ENCODE results near the gene TBX1.
A peak's percentile ranks its signal among the peaks of the same experiment; 100 is the strongest.

TBX1 gene

DNA sequence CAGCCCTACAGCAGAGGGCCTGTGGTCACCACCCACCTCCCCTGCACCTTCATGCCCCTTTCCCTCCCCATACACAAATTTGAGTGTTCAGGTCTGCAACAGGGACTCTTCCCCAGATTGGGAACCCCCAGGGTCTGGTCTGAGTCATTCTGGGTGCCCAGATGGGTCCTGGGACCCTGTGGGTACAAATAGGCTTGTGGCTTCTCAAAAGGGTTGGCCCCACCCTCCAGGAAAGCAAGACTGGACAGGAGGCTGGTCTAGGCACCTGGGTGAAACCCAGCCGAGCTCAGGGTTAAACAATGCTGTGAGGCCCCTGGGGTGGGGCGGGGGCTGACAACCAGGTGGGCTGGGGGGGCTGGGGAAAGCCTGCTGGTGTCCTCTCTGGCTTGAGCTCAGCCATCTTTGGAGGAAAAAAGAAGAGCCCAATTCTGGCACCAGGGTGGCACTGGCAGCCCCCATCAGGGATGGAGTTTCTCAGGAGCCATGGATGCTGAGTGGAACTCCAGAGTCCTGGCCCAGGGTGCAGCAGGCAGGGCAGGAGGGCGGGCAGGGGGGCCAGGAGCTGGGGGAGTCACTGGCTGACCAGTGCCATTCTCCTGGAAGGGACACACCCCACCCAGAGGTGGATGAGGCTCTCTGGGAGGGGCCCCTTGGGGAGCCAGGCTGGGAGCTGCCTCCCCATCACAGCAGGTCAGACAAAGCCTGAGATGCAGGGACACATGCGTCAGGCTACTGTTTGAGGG, 45.2 kb upstream of the TBX1 start:
- H3K27ac ChIP-seq = peak overlapping the region; percentile 66
- peaks cover 50 to 52% of the 10 kb centered on the region in 2 experiments for H3K4me1 ChIP-seq (ENCODE audit: control insufficient read depth in 1 of 2, insufficient read depth in 1 of 2, low read depth in 1 of 2, low read length in 1 of 2)
- TF ChIP-seq, protein P1, sequence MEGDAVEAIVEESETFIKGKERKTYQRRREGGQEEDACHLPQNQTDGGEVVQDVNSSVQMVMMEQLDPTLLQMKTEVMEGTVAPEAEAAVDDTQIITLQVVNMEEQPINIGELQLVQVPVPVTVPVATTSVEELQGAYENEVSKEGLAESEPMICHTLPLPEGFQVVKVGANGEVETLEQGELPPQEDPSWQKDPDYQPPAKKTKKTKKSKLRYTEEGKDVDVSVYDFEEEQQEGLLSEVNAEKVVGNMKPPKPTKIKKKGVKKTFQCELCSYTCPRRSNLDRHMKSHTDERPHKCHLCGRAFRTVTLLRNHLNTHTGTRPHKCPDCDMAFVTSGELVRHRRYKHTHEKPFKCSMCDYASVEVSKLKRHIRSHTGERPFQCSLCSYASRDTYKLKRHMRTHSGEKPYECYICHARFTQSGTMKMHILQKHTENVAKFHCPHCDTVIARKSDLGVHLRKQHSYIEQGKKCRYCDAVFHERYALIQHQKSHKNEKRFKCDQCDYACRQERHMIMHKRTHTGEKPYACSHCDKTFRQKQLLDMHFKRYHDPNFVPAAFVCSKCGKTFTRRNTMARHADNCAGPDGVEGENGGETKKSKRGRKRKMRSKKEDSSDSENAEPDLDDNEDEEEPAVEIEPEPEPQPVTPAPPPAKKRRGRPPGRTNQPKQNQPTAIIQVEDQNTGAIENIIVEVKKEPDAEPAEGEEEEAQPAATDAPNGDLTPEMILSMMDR (IDR thresholded peaks at IDR 0.05) = no peak
- peaks cover 10% of the 10 kb centered on the region for H3K27me3 ChIP-seq
- peaks cover 19% of the 10 kb centered on the region for H3K36me3 ChIP-seq
- peak overlapping the region; percentile 85 to 90 for H3K4me3 ChIP-seq (ENCODE audit: low read depth in 1 of 2, low read length in 1 of 2)
- H3K9me3 ChIP-seq = no peaks in the 10 kb centered on the region

GRCh38 chr22:19716041-19716828, 44.3 kb upstream of the TBX1 start:
- Histone ChIP-seq H3K4me1 (ENCODE audit: control insufficient read depth in 1 of 2, insufficient read depth in 1 of 2, low read depth in 1 of 2, low read length in 1 of 2) (peaks cover 50 to 52% of the 10 kb centered on the region in 2 experiments), H3K36me3 (peaks cover 28% of the 10 kb centered on the region), H3K9me3 (no peaks in the 10 kb centered on the region), H3K27ac (peak overlapping the region; percentile 66), H3K4me3 (ENCODE audit: low read depth in 1 of 2, low read length in 1 of 2) (peak overlapping the region; percentile 85 to 90), H3K27me3 (peaks cover 13% of the 10 kb centered on the region)
- TF ChIP-seq, protein P1 (IDR thresholded peaks at IDR 0.05) = no peak

DNA sequence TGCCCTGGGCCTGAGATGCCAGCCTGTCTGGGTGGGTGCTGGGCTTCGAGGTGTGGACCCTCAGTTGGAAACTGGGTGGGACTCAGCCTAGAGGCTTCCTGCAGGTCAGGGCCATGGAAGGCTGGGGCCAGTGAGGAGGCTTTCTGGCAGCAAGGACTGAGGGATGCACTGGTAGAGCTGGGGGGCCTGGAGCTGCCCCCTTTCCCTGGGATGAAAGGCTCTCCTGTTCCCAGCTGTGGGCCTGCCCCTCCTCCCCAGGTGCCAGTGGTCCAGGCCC, 43.8 kb upstream of the TBX1 start:
- TF ChIP-seq, protein P1 (IDR thresholded peaks at IDR 0.05) = no peak
- peaks cover 34% of the 10 kb centered on the region for H3K36me3 ChIP-seq
- H3K27ac ChIP-seq = peak overlapping the region; percentile 66
- H3K27me3 ChIP-seq = peaks cover 19% of the 10 kb centered on the region
- H3K4me3 ChIP-seq (ENCODE audit: low read depth in 1 of 2, low read length in 1 of 2) = peak overlapping the region; percentile 85 to 90
- H3K4me1 ChIP-seq (ENCODE audit: control insufficient read depth in 1 of 2, insufficient read depth in 1 of 2, low read depth in 1 of 2, low read length in 1 of 2) = peaks cover 50 to 52% of the 10 kb centered on the region in 2 experiments
- H3K9me3 ChIP-seq = peaks cover 4% of the 10 kb centered on the region

- TF ChIP-seq, protein P1 (IDR thresholded peaks at IDR 0.05) = no peak
- peaks cover 6% of the 10 kb centered on the region for H3K9me3 ChIP-seq
- peaks cover 23% of the 10 kb centered on the region for H3K27me3 ChIP-seq
- H3K27ac ChIP-seq = peak overlapping the region; percentile 66
- peaks cover 50 to 54% of the 10 kb centered on the region in 2 experiments for H3K4me1 ChIP-seq (ENCODE audit: control insufficient read depth in 1 of 2, insufficient read depth in 1 of 2, low read depth in 1 of 2, low read length in 1 of 2)
- peak overlapping the region in 1 of 2 experiments; percentile 90 for H3K4me3 ChIP-seq (ENCODE audit: low read depth in 1 of 2, low read length in 1 of 2)
- H3K36me3 ChIP-seq = peaks cover 38% of the 10 kb centered on the region
Observed at GRCh38 chr22:19717181-19717580, 43.4 kb upstream of the TBX1 start.

DNA sequence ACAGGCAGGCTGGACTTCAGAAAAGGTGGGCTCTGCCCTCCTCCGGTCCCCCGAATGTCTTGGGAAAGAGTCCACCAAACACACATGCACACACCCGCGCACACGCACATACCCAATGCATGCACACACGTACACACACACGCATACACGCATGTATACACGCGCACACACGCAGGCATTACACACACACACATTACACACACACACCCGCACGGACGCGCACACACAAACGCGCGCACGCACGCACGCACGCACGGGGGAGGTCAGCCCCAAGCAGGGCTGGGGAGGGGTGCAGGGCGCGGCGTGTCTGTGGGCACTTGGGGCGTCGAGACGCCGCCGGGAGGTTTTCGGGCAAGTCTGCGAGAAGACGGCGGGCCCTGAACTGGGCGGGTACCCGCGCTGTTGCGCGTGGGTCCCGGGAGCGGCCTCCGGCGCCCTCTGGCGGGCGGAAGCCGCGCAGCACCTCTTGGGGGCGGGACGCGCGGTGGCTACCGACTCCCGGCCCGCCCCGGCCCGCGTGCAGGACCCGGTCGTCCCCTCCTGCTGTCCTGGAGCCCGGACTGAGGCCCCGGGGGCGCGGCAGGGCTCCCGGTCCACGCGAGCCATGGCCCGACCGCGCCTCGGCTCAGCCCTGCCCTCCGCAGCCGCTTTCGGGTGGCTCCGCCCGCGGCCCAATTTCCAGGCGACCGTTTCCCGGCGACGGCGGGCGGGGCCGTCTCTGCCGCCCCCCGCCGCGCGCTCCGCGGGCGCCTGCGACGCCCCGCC, 42.7 kb upstream of the TBX1 start:
- peaks cover 45% of the 10 kb centered on the region for H3K36me3 ChIP-seq
- H3K27ac ChIP-seq = peak overlapping the region; percentile 66
- peaks cover 55 to 61% of the 10 kb centered on the region in 2 experiments for H3K4me1 ChIP-seq (ENCODE audit: control insufficient read depth in 1 of 2, insufficient read depth in 1 of 2, low read depth in 1 of 2, low read length in 1 of 2)
- H3K27me3 ChIP-seq = peaks cover 30% of the 10 kb centered on the region
- peak overlapping the region; percentile 59 to 90 for H3K4me3 ChIP-seq (ENCODE audit: low read depth in 1 of 2, low read length in 1 of 2)
- peaks cover 6% of the 10 kb centered on the region for H3K9me3 ChIP-seq
- TF ChIP-seq, protein P1 (IDR thresholded peaks at IDR 0.05) = peak; percentile 99
